Left lung (tissue), 10 donors: ENCODE measurements around the gene RETREG3. TPM values are rescaled to one million over a fixed set of nuclear protein-coding genes. Genes with fewer than 3 reads are reported as not detected.
"Not testable (repeated sequence)": the region's sequence is repeated elsewhere in the genome, so short reads cannot be mapped to it uniquely, and the experiment has no call there.

Experiments used
- ATAC-seq: fragments of 200-7000 bp; cut with Tn5 transposase; one replicate; pipeline ENCODE4 v1.9.1; 2020; ENCODE audit warnings: moderate library complexity
- DNase-seq, 4 donors: peaks; one replicate each; pipeline ENCODE4 v3.0.0-alpha.2; 2013 to 2020
- H3K27ac ChIP-seq, 2 donors: fragments of 200-600 bp; sonication (generic) in 1 of 2; one replicate each; pipeline versions ENCODE4 v1.5.0 to v1.8.0; 2020 to 2021
- H3K27me3 ChIP-seq, 2 donors: fragments of 200-600 bp; sonication (generic) in 1 of 2; one replicate each; pipeline versions ENCODE4 v1.5.0 to v1.8.0; 2020 to 2021
- H3K36me3 ChIP-seq, 2 donors: fragments of 200-600 bp; sonication (generic) in 1 of 2; one replicate each; pipeline versions ENCODE4 v1.5.0 to v1.8.0; 2020 to 2021
- H3K4me1 ChIP-seq, 2 donors: fragments of 200-600 bp; one replicate each; pipeline ENCODE4 v1.8.0; 2021
- H3K4me3 ChIP-seq, 2 donors: fragments of 200-600 bp; sonication (generic) in 1 of 2; one replicate each; pipeline versions ENCODE4 v1.5.0 to v1.8.0; 2020 to 2021; ENCODE audit warnings: mild to moderate bottlenecking in 1 of 2
- H3K9me3 ChIP-seq, 2 donors: fragments of 200-600 bp; sonication (generic) in 1 of 2; one replicate each; pipeline versions ENCODE4 v1.5.0 to v1.8.0; 2020 to 2021
- CTCF ChIP-seq, 2 donors: fragments of 200-600 bp; sonication (generic) in 1 of 2; IDR thresholded peaks; one replicate each; pipeline versions ENCODE4 v1.5.0 to v1.8.0; 2021; ENCODE audit warnings: antibody characterized with exemption in 2 of 2
- intact Hi-C, 2 donors: fragments of 100-400 bp; cut with DNase I; formaldehyde crosslinking; loops; one replicate each; pipeline versions ENCODE4 v1.11.2 to v1.14.2; 2022
- polyA plus RNA-seq, 6 donors: library from polyadenylated mRNA; unstranded; fragments of 120-200 nt; gene quantifications; one replicate each; pipeline ENCODE4 v1.2.1, GENCODE V29; 2013; ENCODE audit not compliant: insufficient read length in 6 of 6
- total RNA-seq, 2 donors: library from RNA; stranded (reverse); fragmentation: NEBNext Ultra II Directional; extraction: Animal tissue kit (Norgen Biotek cat#: 25700); gene quantifications; one replicate each; pipeline ENCODE4 v1.2.1, GENCODE V29; 2021
- donor health status: DM: no; HTN: yes; CAD: no.
- donor health status: DM: no; HTN: no; CAD: no.

Gene RETREG3
- total and polyA plus RNA-seq, 8 donors: 50.6 to 75.5 (median 60.0) TPM

GRCh38 chr17:42612013-42612412, 2.8 kb upstream of the RETREG3 start:
- H3K9me3 ChIP-seq: no peaks in the 10 kb centered on the region
- H3K4me3 ChIP-seq: no peak overlapping the region
- no peak for TF ChIP-seq CTCF (IDR thresholded peaks at IDR 0.05)
- peaks cover 12 to 29% of the 10 kb centered on the region in 2 donors for H3K4me1 ChIP-seq
- DNase-seq (no peak), ATAC-seq (no peak)
- H3K27me3 ChIP-seq: no peaks in the 10 kb centered on the region
- H3K27ac ChIP-seq: no peak overlapping the region
- H3K36me3 ChIP-seq: peaks cover 0 to 47% of the 10 kb centered on the region in 2 donors
- intact Hi-C loops: no loop called here

GRCh38 chr17:42609814-42610801, 934 bp upstream of the RETREG3 start:
- peak overlapping the region; percentile 80 to 93 for H3K27ac ChIP-seq
- H3K27me3 ChIP-seq, intact Hi-C loops, H3K9me3 ChIP-seq: not testable (repeated sequence)
- H3K4me3 ChIP-seq: peak overlapping the region; percentile 96 to 99
- DNase-seq (peak in 1 of 4 donors; percentile 83), ATAC-seq (peak; percentile 35)
- peaks cover 0 to 36% of the 10 kb centered on the region in 2 donors for H3K36me3 ChIP-seq
- peaks cover 12 to 46% of the 10 kb centered on the region in 2 donors for H3K4me1 ChIP-seq

GRCh38 chr17:42608305-42609181, 631 bp downstream of the RETREG3 start:
- DNase-seq (peak in 2 of 4 donors; percentile 6 to 34), ATAC-seq (peak; percentile 67)

GRCh38 chr17:42607769-42608168, 1.4 kb downstream of the RETREG3 start:
- intact Hi-C loops: no loop called here
- no peak for TF ChIP-seq CTCF (IDR thresholded peaks at IDR 0.05)
- peaks cover 12 to 51% of the 10 kb centered on the region in 2 donors for H3K4me1 ChIP-seq
- peaks cover 0 to 12% of the 10 kb centered on the region in 2 donors for H3K36me3 ChIP-seq
- peak overlapping the region in 1 of 2 donors; percentile 99 for H3K4me3 ChIP-seq
- DNase-seq (no peak), ATAC-seq (no peak)
- no peaks in the 10 kb centered on the region for H3K27me3 ChIP-seq
- H3K9me3 ChIP-seq: no peaks in the 10 kb centered on the region
- no peak overlapping the region for H3K27ac ChIP-seq

More at GRCh38 chr17:42608305-42609181, 631 bp downstream of the RETREG3 start:
- H3K27ac ChIP-seq: peak overlapping the region; percentile 93 to 95
- no peak for TF ChIP-seq CTCF (IDR thresholded peaks at IDR 0.05)
- intact Hi-C loops: no loop called here
- peaks cover 0 to 20% of the 10 kb centered on the region in 2 donors for H3K36me3 ChIP-seq
- H3K27me3 ChIP-seq: no peaks in the 10 kb centered on the region
- peaks cover 12 to 51% of the 10 kb centered on the region in 2 donors for H3K4me1 ChIP-seq
- H3K4me3 ChIP-seq: peak overlapping the region; percentile 96 to 99
- H3K9me3 ChIP-seq: no peaks in the 10 kb centered on the region

- no peak for ATAC-seq
Measured at GRCh38 chr17:42603318-42603717, 5.9 kb downstream of the RETREG3 start.

More at GRCh38 chr17:42603318-42603717, 5.9 kb downstream of the RETREG3 start:
- Histone ChIP-seq H3K36me3 (peaks cover 0 to 5% of the 10 kb centered on the region in 2 donors), H3K27me3 (no peaks in the 10 kb centered on the region), H3K27ac (no peak overlapping the region), H3K9me3 (no peaks in the 10 kb centered on the region), H3K4me3 (no peak overlapping the region), H3K4me1 (peaks cover 11 to 44% of the 10 kb centered on the region in 2 donors)
- no peak for DNase-seq
- intact Hi-C loops: no loop called here
- no peak for TF ChIP-seq CTCF (IDR thresholded peaks at IDR 0.05)
